ENCODE results near the gene GLT8D2. TPM values are rescaled to one million over a fixed set of nuclear protein-coding genes. Genes with fewer than 3 reads are reported as not detected.
A peak's percentile ranks its signal among the peaks of the same experiment; 100 is the strongest.

Gene GLT8D2
- polyA plus RNA-seq, 3 donors, result not detected

- no peak overlapping the region for H3K9ac ChIP-seq (ENCODE audit: insufficient read depth, low read length, poor library complexity, severe bottlenecking)
- peaks cover 22 to 28% of the 10 kb centered on the region in 2 donors for H3K27me3 ChIP-seq (ENCODE audit: control insufficient read depth in 2 of 2, insufficient read depth in 2 of 2, low read length in 2 of 2)
- Mint-ChIP-seq H3K9me3 (peaks cover 0 to 3% (median 0%) of the 10 kb centered on the region in 7 donors), H3K4me3 (no peak overlapping the region), H3K27ac (no peak overlapping the region), H3K4me1 (peaks cover 8% of the 10 kb centered on the region), H3K36me3 (no peaks in the 10 kb centered on the region), H3K27me3 (ENCODE audit: low read depth in 3 of 3) (peaks cover 20 to 28% (median 24%) of the 10 kb centered on the region in 3 donors)
- H3K9me3 ChIP-seq (replicated peaks in 1 of 2; ENCODE audit: control insufficient read depth in 1 of 2, insufficient read depth in 1 of 2, low read length in 2 of 2), result no peaks in the 10 kb centered on the region
- H3K4me3 ChIP-seq (replicated peaks in 1 of 3; ENCODE audit: low read depth in 2 of 3, low read length in 3 of 3), result no peak overlapping the region
- DNase-seq, result no peak
- H3K36me3 ChIP-seq (replicated peaks in 1 of 2; ENCODE audit: control insufficient read depth in 1 of 2, insufficient read depth in 2 of 2, low read length in 2 of 2), result no peaks in the 10 kb centered on the region
- H3K4me2 ChIP-seq (replicated peaks; ENCODE audit: extremely low read depth, low read length, poor library complexity, severe bottlenecking), result no peak overlapping the region
- peaks cover 0 to 5% of the 10 kb centered on the region in 2 donors for H3K4me1 ChIP-seq (ENCODE audit: control insufficient read depth in 1 of 2, insufficient read depth in 2 of 2, low read length in 2 of 2)
- no peaks in the 10 kb centered on the region for H3K79me2 ChIP-seq (ENCODE audit: insufficient read depth, low read length)
- no peak for TF ChIP-seq CTCF (IDR thresholded peaks at IDR 0.05)
- 95% methylated on average over 3 of the region's 4 CpGs for WGBS (ENCODE audit: insufficient coverage)
- H4K20me1 ChIP-seq (ENCODE audit: insufficient read depth, low read length), result no peaks in the 10 kb centered on the region
- H2AFZ ChIP-seq (ENCODE audit: insufficient read depth, low read depth, low read length, poor library complexity, severe bottlenecking), result no peak overlapping the region
- H3K27ac ChIP-seq (ENCODE audit: low read depth in 1 of 2, low read length in 2 of 2), result no peak overlapping the region
- intact Hi-C loops (cut with micrococcal nuclease), result no loop called here
Measured at GRCh38 chr12:104054681-104055346, 4.8 kb upstream of the GLT8D2 start.

GRCh38 chr12:104050436-104050835 is 449 bp upstream of the GLT8D2 start:
- no peak for DNase-seq
- Mint-ChIP-seq H3K27me3 (ENCODE audit: low read depth in 3 of 3) (peaks cover 29 to 40% (median 38%) of the 10 kb centered on the region in 3 donors), H3K27ac (no peak overlapping the region), H3K36me3 (no peaks in the 10 kb centered on the region), H3K4me1 (peaks cover 8% of the 10 kb centered on the region), H3K9me3 (no peaks in the 10 kb centered on the region), H3K4me3 (peak overlapping the region in 1 of 2 donors; percentile 76)
- peaks cover 0 to 7% of the 10 kb centered on the region in 2 donors for H3K4me1 ChIP-seq (ENCODE audit: control insufficient read depth in 1 of 2, insufficient read depth in 2 of 2, low read length in 2 of 2)
- intact Hi-C loops (cut with micrococcal nuclease), result no loop called here
- H2AFZ ChIP-seq (ENCODE audit: insufficient read depth, low read depth, low read length, poor library complexity, severe bottlenecking), result peak overlapping the region; percentile 32
- no peaks in the 10 kb centered on the region for H3K79me2 ChIP-seq (ENCODE audit: insufficient read depth, low read length)
- TF ChIP-seq CTCF (IDR thresholded peaks at IDR 0.05), result no peak
- peaks cover 35 to 38% of the 10 kb centered on the region in 2 donors for H3K27me3 ChIP-seq (ENCODE audit: control insufficient read depth in 2 of 2, insufficient read depth in 2 of 2, low read length in 2 of 2)
- H3K9me3 ChIP-seq (replicated peaks in 1 of 2; ENCODE audit: control insufficient read depth in 1 of 2, insufficient read depth in 1 of 2, low read length in 2 of 2), result no peaks in the 10 kb centered on the region
- H4K20me1 ChIP-seq (ENCODE audit: insufficient read depth, low read length), result no peaks in the 10 kb centered on the region
- no peak overlapping the region for H3K4me2 ChIP-seq (replicated peaks; ENCODE audit: extremely low read depth, low read length, poor library complexity, severe bottlenecking)
- H3K36me3 ChIP-seq (replicated peaks in 1 of 2; ENCODE audit: control insufficient read depth in 1 of 2, insufficient read depth in 2 of 2, low read length in 2 of 2), result no peaks in the 10 kb centered on the region
- 70% methylated on average over 3 of the region's 3 CpGs for WGBS (ENCODE audit: insufficient coverage)
- H3K27ac ChIP-seq (ENCODE audit: low read depth in 1 of 2, low read length in 2 of 2), result no peak overlapping the region
- H3K9ac ChIP-seq (ENCODE audit: insufficient read depth, low read length, poor library complexity, severe bottlenecking), result no peak overlapping the region
- no peak overlapping the region for H3K4me3 ChIP-seq (replicated peaks in 1 of 3; ENCODE audit: low read depth in 2 of 3, low read length in 3 of 3)

Data from CD14-positive monocyte (primary cell).